ENCODE results near the gene NPHS1.

Gene NPHS1

DNA sequence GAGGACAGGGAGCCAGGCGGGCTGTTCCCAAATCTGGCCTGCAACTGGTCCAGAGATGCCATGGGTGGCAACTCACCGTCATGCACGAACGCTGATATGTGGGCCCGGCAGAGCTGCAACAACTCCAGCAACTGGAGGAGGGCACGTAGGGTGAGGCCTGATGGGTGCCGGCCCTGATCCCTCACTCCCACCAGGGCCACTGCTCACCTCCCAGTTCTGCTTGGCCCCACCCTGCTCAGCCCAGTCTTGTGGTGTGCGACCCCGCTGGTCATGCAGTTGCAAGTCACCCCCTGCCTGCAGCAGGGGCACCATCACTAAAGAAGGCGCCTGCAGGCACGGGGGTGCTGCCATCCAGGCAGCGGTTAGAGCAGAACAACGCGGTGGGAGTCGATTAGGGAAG lies 60.0 kb downstream of the NPHS1 start:
- TF ChIP-seq POLR2A (IDR thresholded peaks at IDR 0.05; ENCODE audit: extremely low read depth, insufficient read length) = no peak
- TF ChIP-seq, protein P1, sequence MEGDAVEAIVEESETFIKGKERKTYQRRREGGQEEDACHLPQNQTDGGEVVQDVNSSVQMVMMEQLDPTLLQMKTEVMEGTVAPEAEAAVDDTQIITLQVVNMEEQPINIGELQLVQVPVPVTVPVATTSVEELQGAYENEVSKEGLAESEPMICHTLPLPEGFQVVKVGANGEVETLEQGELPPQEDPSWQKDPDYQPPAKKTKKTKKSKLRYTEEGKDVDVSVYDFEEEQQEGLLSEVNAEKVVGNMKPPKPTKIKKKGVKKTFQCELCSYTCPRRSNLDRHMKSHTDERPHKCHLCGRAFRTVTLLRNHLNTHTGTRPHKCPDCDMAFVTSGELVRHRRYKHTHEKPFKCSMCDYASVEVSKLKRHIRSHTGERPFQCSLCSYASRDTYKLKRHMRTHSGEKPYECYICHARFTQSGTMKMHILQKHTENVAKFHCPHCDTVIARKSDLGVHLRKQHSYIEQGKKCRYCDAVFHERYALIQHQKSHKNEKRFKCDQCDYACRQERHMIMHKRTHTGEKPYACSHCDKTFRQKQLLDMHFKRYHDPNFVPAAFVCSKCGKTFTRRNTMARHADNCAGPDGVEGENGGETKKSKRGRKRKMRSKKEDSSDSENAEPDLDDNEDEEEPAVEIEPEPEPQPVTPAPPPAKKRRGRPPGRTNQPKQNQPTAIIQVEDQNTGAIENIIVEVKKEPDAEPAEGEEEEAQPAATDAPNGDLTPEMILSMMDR (IDR thresholded peaks at IDR 0.05; ENCODE audit: low read depth, low read length) = no peak
- no peak for TF ChIP-seq MYC (IDR thresholded peaks at IDR 0.05; ENCODE audit: low read depth, low read length)
- TF ChIP-seq, protein P2, sequence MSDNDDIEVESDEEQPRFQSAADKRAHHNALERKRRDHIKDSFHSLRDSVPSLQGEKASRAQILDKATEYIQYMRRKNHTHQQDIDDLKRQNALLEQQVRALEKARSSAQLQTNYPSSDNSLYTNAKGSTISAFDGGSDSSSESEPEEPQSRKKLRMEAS (IDR thresholded peaks at IDR 0.05; ENCODE audit: low read depth, low read length) = no peak
- H3K4me3 ChIP-seq (ENCODE audit: low read depth, low read length) = no peak overlapping the region

DNA sequence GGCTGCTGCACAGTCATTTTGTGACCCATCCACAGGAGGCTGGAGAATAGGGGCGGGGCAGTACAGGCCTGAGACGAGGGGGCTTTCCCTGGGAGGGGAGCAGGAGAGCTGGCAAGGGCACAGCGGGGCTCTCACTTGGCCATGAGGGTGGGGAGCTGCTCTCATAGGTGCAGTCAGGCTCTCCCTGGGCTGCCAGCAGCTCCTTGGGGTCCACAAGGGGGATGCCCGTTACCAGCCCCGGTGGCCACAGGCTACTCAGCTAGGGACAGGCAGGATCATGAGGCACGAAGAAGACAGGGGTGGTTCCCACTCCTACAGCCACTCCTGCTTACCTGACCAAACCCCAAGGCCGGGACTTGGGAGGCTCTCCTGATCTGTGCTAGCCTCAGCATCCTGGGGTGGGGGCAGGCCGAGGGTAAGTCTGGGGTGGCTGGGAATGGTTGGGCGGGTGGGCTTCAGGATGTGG lies 60.5 kb downstream of the NPHS1 start:
- TF ChIP-seq MYC (IDR thresholded peaks at IDR 0.05; ENCODE audit: low read depth, low read length) (no peak), POLR2A (IDR thresholded peaks at IDR 0.05; ENCODE audit: extremely low read depth, insufficient read length) (no peak)
- TF ChIP-seq, protein P2 (IDR thresholded peaks at IDR 0.05; ENCODE audit: low read depth, low read length) = no peak
- TF ChIP-seq, protein P1 (IDR thresholded peaks at IDR 0.05; ENCODE audit: low read depth, low read length) = no peak
- no peak for DNase-seq (ENCODE audit: low read depth)
- H3K4me3 ChIP-seq (ENCODE audit: low read depth, low read length) = no peak overlapping the region

More for the DNA sequence above, 60.0 kb downstream of the NPHS1 start:
- DNase-seq (ENCODE audit: low read depth) = no peak

DNA sequence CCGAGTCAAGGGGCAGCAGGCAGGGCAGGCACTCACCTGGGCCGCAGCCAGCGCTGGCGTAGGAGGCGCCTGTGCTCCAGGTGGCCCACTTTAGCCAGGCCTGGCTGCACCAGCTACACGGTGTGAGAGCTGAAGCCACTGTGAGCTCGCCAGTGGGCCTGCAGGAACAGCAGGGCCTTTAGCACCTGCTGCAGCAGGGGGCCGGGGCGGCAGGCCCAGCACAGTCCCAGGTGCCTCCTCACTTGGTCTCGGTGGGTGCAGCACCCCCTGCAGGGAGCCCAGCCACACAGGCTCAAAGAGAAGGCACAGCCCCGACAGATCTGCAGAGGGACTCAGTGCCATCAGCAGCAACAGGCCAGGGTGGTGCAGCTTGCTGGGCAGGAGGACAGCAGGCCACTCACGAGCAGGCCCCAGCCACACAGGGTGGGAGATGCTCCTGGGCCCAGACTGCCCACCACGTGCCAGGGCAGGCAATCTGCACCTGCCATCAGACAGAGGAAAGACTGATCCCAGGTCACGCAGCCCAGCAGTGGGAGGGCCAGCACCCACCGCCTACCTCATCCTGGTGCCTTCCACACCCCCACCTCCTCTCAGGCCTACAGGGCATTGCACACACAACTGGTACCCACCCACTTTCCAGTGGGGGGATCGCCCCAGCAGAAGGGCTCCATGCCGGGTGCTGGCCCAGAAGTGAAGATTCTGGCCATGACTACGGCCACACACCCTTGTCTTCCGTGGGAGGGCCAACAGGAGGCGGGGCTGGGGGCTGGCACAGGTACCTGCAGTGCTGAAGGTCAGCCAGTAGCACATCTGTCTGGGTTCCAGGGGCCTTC lies 61.1 kb downstream of the NPHS1 start:
- TF ChIP-seq, protein P1 (IDR thresholded peaks at IDR 0.05; ENCODE audit: low read depth, low read length) = peak; percentile 10
- TF ChIP-seq, protein P2 (IDR thresholded peaks at IDR 0.05; ENCODE audit: low read depth, low read length) = no peak
- no peak overlapping the region for H3K4me3 ChIP-seq (ENCODE audit: low read depth, low read length)
- peak; percentile 11 for DNase-seq (ENCODE audit: low read depth)

DNA sequence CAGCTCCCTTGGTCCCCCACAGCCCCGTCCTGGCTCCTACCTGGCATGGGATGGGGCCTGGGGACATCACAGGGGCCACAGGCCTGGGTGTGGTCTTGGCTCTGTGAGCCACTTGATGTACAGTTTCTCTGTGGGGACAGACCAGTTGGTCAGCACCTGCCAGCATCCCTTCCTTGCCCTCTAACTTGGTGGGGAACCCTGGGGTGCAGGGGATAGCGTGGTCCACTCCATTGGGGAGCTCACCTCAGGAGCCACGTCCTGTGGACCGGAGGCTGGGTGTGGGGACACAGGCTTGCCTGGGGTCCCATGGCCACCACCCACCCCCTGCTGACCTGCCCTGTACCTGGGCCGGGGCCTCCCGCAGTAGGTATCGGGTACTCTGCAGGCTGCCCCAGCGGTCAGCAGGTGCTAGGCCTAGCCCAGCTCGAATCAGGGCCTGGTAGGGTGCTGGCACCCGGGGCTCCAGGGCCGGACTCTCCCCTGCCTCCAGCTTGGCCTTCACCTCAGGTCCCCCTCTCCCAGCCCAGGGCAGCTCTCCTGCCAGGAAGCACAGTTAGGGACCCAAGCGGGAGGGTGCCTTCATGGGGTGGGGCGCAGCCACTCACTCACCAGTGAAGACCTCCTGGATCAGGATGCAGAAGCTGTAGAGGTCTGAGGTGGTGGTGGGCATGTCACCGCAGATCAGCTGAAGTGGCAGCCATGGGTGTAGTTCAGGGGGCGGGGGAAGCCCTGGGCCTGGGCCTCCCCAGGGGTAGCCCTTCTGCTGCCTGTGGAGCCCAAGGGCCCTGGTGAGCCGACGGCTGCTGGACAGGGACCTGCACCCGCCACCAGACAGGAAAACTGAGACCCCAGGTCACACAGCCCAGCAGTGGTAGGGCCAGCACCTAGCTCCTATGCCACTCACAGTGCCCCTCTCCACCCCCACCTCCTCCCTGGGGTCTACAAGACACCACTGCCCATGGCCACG lies 62.0 kb downstream of the NPHS1 start:
- TF ChIP-seq POLR2A (IDR thresholded peaks at IDR 0.05; ENCODE audit: extremely low read depth, insufficient read length) (no peak), MYC (IDR thresholded peaks at IDR 0.05; ENCODE audit: low read depth, low read length) (no peak)
- TF ChIP-seq, protein P2 (IDR thresholded peaks at IDR 0.05; ENCODE audit: low read depth, low read length) = no peak
- TF ChIP-seq, protein P1 (IDR thresholded peaks at IDR 0.05; ENCODE audit: low read depth, low read length) = no peak
- no peak for DNase-seq (ENCODE audit: low read depth)
- H3K4me3 ChIP-seq (ENCODE audit: low read depth, low read length) = no peak overlapping the region

DNA sequence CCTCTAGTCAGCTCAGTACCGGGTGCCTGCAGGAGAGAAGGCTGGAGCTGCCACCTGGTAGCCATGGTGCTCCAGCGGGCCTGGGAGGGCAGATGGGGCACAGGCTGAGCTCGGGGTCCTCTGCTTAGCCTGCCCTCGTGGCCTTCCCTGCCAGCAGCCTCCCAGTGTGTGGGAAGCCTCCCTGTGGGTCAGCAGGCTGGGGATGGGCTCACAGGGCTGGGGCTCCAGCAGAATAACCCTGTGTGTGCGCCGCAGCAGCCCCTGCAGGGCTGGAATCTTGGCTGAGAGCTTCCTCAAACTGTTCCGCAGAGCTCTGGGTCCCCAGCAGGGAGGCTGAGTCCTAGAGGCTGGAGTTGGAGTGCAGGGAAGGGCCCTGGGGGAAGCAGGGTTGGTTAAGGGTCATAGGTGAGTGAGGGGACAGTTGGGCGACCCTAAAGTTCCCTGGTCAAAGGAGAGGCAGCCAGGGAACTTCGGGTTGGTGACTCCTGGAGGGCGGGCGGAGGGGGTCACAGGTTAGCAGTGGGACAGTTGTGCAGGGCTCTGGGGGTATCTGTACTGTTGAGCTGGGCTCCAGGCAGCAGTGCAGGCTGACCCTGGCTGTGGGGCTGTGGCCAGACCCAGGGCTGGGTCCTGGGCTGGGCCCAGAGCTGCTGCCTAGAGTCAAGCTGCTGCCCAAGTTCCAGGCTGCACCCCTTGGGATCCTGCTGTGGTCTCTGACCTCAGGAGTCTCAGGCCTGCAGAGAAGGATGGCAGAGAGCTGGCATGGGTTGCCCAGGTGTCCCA lies 62.9 kb downstream of the NPHS1 start:
- H3K4me3 ChIP-seq (ENCODE audit: low read depth, low read length) = no peak overlapping the region
- no peak for TF ChIP-seq MYC (IDR thresholded peaks at IDR 0.05; ENCODE audit: low read depth, low read length)
- TF ChIP-seq POLR2A (IDR thresholded peaks at IDR 0.05; ENCODE audit: extremely low read depth, insufficient read length) = no peak
- TF ChIP-seq, protein P1 (IDR thresholded peaks at IDR 0.05; ENCODE audit: low read depth, low read length) = no peak
- no peak for DNase-seq (ENCODE audit: low read depth)

Measured in NB4 (cell line).